ENCODE measurements around the gene MCEMP1.

MCEMP1 gene

GRCh38 chr19:7699003-7699402 is 22.1 kb downstream of the MCEMP1 start:
- DNase-seq, result no peak

GRCh38 chr19:7699417-7700401 is 22.8 kb downstream of the MCEMP1 start:
- no peak for DNase-seq

GRCh38 chr19:7701049-7701653 is 24.3 kb downstream of the MCEMP1 start:
- no peak for DNase-seq

GRCh38 chr19:7701654-7702457 is 25.0 kb downstream of the MCEMP1 start, which contains the start of gene FCER2:
TSS of gene FCER2 (minus strand) at chr19:7702131. CDS start at chr19:7699760, 2,371 bp downstream.
- no peak for DNase-seq

DNA sequence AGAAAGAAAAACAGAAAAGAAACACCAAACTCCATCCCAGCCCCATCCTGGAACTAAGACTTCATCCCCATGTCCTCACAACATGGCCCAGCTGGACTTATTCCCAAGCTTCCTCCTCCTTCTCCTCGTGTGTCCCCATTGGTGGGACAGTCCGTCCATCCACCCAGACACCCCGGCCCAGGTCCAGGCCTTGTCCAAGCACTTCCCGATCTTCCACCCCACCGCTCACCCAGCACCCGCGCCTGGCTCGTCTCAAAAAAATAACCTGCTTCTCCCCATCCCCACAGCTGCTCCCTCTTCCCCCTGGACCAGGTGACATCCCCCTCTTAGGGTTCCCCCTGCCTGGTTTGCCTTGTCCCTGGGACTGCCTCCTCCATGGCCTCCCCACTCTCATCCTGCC is 26.4 kb downstream of the MCEMP1 start:
- no peak for DNase-seq

- DNase-seq, result no peak
These were observed 27.6 kb downstream of the MCEMP1 start for GRCh38 chr19:7704280-7705060.

- peak in 1 of 2 experiments; percentile 8 for DNase-seq
These were observed 28.7 kb downstream of the MCEMP1 start for GRCh38 chr19:7705387-7706187.

- DNase-seq, result no peak
These were observed 29.5 kb downstream of the MCEMP1 start for GRCh38 chr19:7706188-7706954.

DNA sequence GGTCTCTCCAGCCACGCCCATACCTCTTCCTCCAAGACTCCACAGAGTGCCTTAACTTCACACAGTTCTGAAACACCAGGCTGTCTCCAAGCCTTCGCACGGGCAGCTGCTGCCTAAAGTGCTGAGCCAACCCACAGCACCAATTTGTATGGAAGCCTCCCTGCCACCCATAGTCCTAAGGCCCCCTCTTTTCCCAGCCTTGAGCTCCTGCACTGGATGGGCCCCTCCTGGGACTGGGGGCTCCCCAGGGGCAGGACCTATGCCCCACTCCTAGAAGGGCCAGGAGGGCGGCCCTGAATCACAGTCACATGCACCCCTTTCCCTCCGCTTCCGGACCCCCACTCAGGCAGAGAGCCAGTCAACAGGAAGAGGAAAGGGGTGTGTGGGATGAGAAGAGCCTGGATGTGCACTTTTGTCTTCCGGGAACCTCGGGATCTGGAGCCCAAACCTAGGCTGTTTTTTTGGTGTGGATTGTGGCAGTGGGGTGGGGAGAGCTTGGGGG is 30.1 kb downstream of the MCEMP1 start:
- DNase-seq, result no peak

GRCh38 chr19:7709932-7710460 is 33.1 kb downstream of the MCEMP1 start:
- DNase-seq, result no peak

DNA sequence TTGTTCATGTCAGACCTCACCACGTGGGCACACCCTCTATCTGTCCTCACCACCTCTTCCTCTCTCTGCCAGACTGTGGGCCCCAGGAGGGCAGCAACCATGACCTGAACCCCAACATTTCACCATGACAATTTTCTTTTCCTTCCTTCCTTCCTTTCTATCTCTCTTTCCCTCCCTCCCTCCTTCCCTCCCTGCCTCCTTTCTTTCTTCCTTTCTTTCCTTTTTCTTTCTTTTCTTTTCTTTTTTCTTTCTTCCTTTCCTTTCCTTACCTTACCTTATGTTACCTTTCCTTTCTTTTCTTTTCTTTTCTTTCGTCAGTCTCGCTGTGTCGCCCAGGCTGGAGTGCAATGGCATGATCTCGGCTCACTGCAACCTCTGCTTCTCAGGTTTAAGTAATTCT is 33.7 kb downstream of the MCEMP1 start:
- no peak for DNase-seq

- DNase-seq, result no peak
These were observed 38.8 kb downstream of the MCEMP1 start for GRCh38 chr19:7715671-7716070.

- no peak for DNase-seq
These were observed 39.9 kb downstream of the MCEMP1 start for GRCh38 chr19:7716762-7717161.

DNA sequence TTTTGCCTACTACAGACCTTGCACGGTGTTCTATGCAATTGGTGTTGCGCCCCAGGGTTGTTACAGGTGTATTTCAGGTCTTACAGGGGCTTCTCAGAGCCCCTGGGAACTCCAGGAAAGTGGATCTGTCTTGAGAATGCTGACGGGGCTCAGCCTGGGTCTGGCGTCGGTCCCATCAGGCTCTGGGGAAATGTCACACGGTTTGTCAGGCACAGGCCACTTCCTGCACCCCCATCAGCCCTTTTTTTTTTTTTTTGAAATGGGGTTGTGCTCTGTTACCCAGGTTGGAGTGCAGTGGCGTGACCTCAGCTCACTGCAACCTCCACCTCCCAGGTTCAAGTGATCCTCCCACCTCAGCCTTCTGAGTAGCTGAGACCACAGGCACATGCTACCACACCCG is 41.8 kb downstream of the MCEMP1 start:
- DNase-seq, result no peak

- DNase-seq, result no peak
These were observed 43.5 kb downstream of the MCEMP1 start for GRCh38 chr19:7720351-7720750.

GRCh38 chr19:7722231-7722651 is 45.4 kb downstream of the MCEMP1 start:
- DNase-seq, result no peak

DNA sequence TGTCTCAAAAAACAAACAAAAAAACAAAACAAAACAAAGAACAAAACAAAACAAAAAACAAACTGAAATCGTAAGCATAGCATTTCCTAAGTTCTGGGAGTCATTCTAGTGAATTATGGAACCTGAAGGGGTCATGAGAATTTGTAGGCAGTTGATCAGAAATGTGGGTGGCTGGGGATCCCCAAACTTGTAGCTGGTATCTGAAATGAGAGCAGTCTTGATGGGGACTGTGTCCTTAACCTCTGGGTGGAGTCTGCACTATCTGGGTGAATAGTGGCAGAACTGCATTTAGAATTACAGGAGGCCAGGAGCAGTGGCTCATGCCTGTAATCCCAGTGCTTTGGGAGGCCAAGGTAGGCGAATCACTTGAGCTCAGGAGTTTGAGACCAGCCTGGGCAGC is 48.9 kb downstream of the MCEMP1 start:
- no peak for DNase-seq

- no peak for DNase-seq
These were observed 52.3 kb downstream of the MCEMP1 start for GRCh38 chr19:7729211-7729610.

Measured in AML-193 (cell line).